Adrenal gland (tissue), 5 donors: ENCODE measurements around the gene SYNPO.

Experiments
- POLR2A ChIP-seq, 2 donors: fragments of 450-650 bp; IDR thresholded peaks; one replicate each; pipeline ENCODE4 v1.6.1; 2017; ENCODE audit warnings: antibody characterized with exemption in 2 of 2, mild to moderate bottlenecking in 2 of 2, moderate library complexity in 1 of 2
- TF ChIP-seq, protein P1 (sequence below), 6 experiments: fragments of 450-650 bp in 4 of 6; fragments of 200-600 bp in 2 of 6; sonication (generic) in 1 of 6; IDR thresholded peaks; 1 replicate in 5 of 6; 2 replicates in 1 of 6; pipeline versions ENCODE4 v1.5.1 to v1.8.0; 2016 to 2021; ENCODE audit warnings: antibody characterized with exemption in 6 of 6, mild to moderate bottlenecking in 2 of 6, moderate library complexity in 1 of 6
- donor health status: DM: no; HTN: no; CAD: no.

DNA sequence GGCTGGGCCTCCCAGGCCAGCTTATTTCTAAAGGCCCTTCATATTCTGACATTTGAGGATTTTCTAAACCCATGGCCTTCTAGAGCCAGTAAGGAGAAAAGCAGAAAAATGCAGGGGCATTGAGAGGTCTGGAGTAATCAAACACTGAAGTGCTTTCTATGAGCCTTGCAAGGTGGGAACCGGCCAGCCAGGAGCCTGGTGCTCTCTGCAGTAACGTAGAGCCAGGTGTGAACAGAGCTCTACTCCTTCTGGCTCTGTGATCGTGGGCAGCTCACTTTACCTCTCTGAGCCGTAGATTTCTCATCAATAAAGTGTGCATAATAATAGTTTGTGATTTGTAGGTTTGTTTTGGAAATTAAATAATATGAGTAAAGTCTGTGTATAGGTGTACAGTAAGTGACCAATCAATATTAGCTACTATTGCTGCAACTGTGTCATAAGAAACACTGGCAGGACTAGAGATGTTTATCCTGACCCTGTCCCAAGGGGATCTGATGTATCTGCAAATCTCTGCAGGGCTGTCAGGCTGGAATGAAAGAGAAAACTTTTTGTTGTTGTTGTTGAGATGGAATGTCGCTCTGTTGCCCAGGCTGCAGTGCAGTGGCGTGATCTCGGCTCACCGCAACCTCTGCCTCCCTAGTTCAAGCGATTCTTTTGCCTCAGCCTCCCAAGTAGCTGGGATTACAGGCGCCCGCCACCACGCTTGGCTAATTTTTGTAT, 2.7 kb downstream of the SYNPO start:
- TF ChIP-seq, protein P1, sequence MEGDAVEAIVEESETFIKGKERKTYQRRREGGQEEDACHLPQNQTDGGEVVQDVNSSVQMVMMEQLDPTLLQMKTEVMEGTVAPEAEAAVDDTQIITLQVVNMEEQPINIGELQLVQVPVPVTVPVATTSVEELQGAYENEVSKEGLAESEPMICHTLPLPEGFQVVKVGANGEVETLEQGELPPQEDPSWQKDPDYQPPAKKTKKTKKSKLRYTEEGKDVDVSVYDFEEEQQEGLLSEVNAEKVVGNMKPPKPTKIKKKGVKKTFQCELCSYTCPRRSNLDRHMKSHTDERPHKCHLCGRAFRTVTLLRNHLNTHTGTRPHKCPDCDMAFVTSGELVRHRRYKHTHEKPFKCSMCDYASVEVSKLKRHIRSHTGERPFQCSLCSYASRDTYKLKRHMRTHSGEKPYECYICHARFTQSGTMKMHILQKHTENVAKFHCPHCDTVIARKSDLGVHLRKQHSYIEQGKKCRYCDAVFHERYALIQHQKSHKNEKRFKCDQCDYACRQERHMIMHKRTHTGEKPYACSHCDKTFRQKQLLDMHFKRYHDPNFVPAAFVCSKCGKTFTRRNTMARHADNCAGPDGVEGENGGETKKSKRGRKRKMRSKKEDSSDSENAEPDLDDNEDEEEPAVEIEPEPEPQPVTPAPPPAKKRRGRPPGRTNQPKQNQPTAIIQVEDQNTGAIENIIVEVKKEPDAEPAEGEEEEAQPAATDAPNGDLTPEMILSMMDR (IDR thresholded peaks at IDR 0.05), result no peak
- TF ChIP-seq POLR2A (IDR thresholded peaks at IDR 0.05), result peak in 1 of 2 donors; percentile 3
